CD14-positive monocyte (primary cell): ENCODE data around the gene COL24A1. TPM values are rescaled to one million over a fixed set of nuclear protein-coding genes. Genes with fewer than 3 reads are reported as not detected.
"Not testable (repeated sequence)": the region's sequence is repeated elsewhere in the genome, so short reads cannot be mapped to it uniquely, and the experiment has no call there.

Experiments used
- DNase-seq, 3 donors: peaks; one replicate each; pipeline ENCODE4 v3.0.0-alpha.2; 2011 to 2022
- H2AFZ ChIP-seq: 2 replicates; pipeline ENCODE4 v1.6.0; 2012; ENCODE audit warnings: mild to moderate bottlenecking, low read depth, low read length, inconsistent platforms; ENCODE audit not compliant: insufficient read depth, poor library complexity, severe bottlenecking
- H3K27ac ChIP-seq, 2 donors: 1 replicate in 1 of 2; 2 replicates in 1 of 2; pipeline ENCODE4 v1.5.1; 2012 to 2013; ENCODE audit warnings: low read length in 2 of 2, control low read depth in 1 of 2, inconsistent platforms in 1 of 2, low read depth in 1 of 2, mild to moderate bottlenecking in 1 of 2
- H3K27me3 ChIP-seq, 2 donors: one replicate each; pipeline versions ENCODE4 v1.6.0 to v1.6.1; 2011 to 2013; ENCODE audit warnings: low read length in 2 of 2; ENCODE audit not compliant: control insufficient read depth in 2 of 2, insufficient read depth in 2 of 2
- H3K36me3 ChIP-seq, 2 donors: replicated peaks in 1 of 2; 1 replicate in 1 of 2; 2 replicates in 1 of 2; pipeline versions ENCODE4 v1.5.1 to v1.6.1; 2012 to 2013; ENCODE audit warnings: low read length in 2 of 2, control low read depth in 1 of 2, inconsistent platforms in 1 of 2, mild to moderate bottlenecking in 1 of 2; ENCODE audit not compliant: insufficient read depth in 2 of 2, control insufficient read depth in 1 of 2
- H3K4me1 ChIP-seq, 2 donors: 1 replicate in 1 of 2; 2 replicates in 1 of 2; pipeline versions ENCODE4 v1.5.1 to v1.6.1; 2012 to 2013; ENCODE audit warnings: low read length in 2 of 2, control low read depth in 1 of 2, inconsistent platforms in 1 of 2, mild to moderate bottlenecking in 1 of 2, moderate library complexity in 1 of 2; ENCODE audit not compliant: insufficient read depth in 2 of 2, control insufficient read depth in 1 of 2
- H3K4me2 ChIP-seq: replicated peaks from 2 replicates; pipeline ENCODE3; 2012; ENCODE audit warnings: low read length, moderate library complexity, mild to moderate bottlenecking; ENCODE audit not compliant: poor library complexity, severe bottlenecking; ENCODE audit errors: extremely low read depth
- H3K4me3 ChIP-seq, 3 experiments: fragments of 200-600 bp in 1 of 3; sonication (generic) in 1 of 3; replicated peaks in 1 of 3; 1 replicate in 2 of 3; 2 replicates in 1 of 3; pipeline ENCODE4 v1.5.1; 2011 to 2013; ENCODE audit warnings: low read length in 3 of 3, mild to moderate bottlenecking in 3 of 3, control low read depth in 2 of 3, low read depth in 2 of 3, inconsistent platforms in 1 of 3, moderate library complexity in 1 of 3
- H3K79me2 ChIP-seq: 2 replicates; pipeline ENCODE4 v1.6.0; 2012; ENCODE audit warnings: mild to moderate bottlenecking, control low read depth, inconsistent platforms, low read length, moderate library complexity; ENCODE audit not compliant: insufficient read depth
- H3K9ac ChIP-seq: 2 replicates; pipeline ENCODE4 v1.6.0; 2017; ENCODE audit warnings: low read length, mild to moderate bottlenecking; ENCODE audit not compliant: insufficient read depth, poor library complexity, severe bottlenecking
- H3K9me3 ChIP-seq, 2 donors: replicated peaks in 1 of 2; 1 replicate in 1 of 2; 2 replicates in 1 of 2; pipeline versions ENCODE4 v1.5.1 to v1.6.1; 2012 to 2013; ENCODE audit warnings: low read length in 2 of 2, control low read depth in 1 of 2; ENCODE audit not compliant: control insufficient read depth in 1 of 2, insufficient read depth in 1 of 2
- H4K20me1 ChIP-seq: 2 replicates; pipeline ENCODE4 v1.6.0; 2012; ENCODE audit warnings: mild to moderate bottlenecking, low read length, control low read depth, moderate library complexity; ENCODE audit not compliant: insufficient read depth
- H3K27ac Mint-ChIP-seq, 7 donors: one replicate each; pipeline ENCODE4 v1.8.0; 2020; ENCODE audit warnings: mild to moderate bottlenecking in 7 of 7, mixed read lengths in 7 of 7, moderate library complexity in 6 of 7, inconsistent platforms in 2 of 7
- H3K27me3 Mint-ChIP-seq, 3 donors: one replicate each; pipeline ENCODE4 v1.8.0; 2021 to 2022; ENCODE audit warnings: low read depth in 3 of 3, mild to moderate bottlenecking in 3 of 3, mixed read lengths in 3 of 3, moderate library complexity in 3 of 3, inconsistent platforms in 1 of 3
- H3K36me3 Mint-ChIP-seq, 2 donors: one replicate each; pipeline ENCODE4 v1.8.0; 2020; ENCODE audit warnings: mixed read lengths in 2 of 2, inconsistent platforms in 1 of 2, mild to moderate bottlenecking in 1 of 2
- H3K4me1 Mint-ChIP-seq: one replicate; pipeline ENCODE4 v1.8.0; 2020; ENCODE audit warnings: mild to moderate bottlenecking, mixed read lengths
- H3K4me3 Mint-ChIP-seq, 2 donors: one replicate each; pipeline ENCODE4 v1.8.0; 2020; ENCODE audit warnings: mild to moderate bottlenecking in 2 of 2, mixed read lengths in 2 of 2, moderate library complexity in 1 of 2
- H3K9me3 Mint-ChIP-seq, 7 donors: one replicate each; pipeline ENCODE4 v1.8.0; 2020 to 2022; ENCODE audit warnings: mixed read lengths in 7 of 7, mild to moderate bottlenecking in 6 of 7, moderate library complexity in 6 of 7, inconsistent platforms in 2 of 7
- CTCF ChIP-seq: fragments of 200-600 bp; IDR thresholded peaks from one replicate; pipeline ENCODE4 v1.8.0; 2022; ENCODE audit warnings: antibody characterized with exemption, mild to moderate bottlenecking
- WGBS: methylation state at CpG from one replicate; pipeline ENCODE4 v1.1.5; 2013; ENCODE audit warnings: missing lambda C conversion rate; ENCODE audit not compliant: insufficient coverage; 5-methylcytosine and 5-hydroxymethylcytosine counted together
- intact Hi-C, 2 donors: fragments of 100-400 bp; cut with micrococcal nuclease; formaldehyde crosslinking; loops; one replicate each; pipeline versions ENCODE4 v1.15.0 to v1.15.1; 2023
- polyA plus RNA-seq, 3 donors: library from polyadenylated mRNA; depleted of rRNA in 1 of 3; unstranded in 2 of 3; stranded (reverse) in 1 of 3; fragments of 300-500 nt in 2 of 3; fragments of >200 nt in 1 of 3; fragmentation: Illumina TruSeq in 2 of 3; gene quantifications; 1 replicate in 2 of 3; 2 replicates in 1 of 3; pipeline ENCODE4 v1.2.3, GENCODE V29; 2012 to 2021

Gene COL24A1
- polyA plus RNA-seq, 3 donors, result 0.05 to 0.13 TPM; not detected in 1

GRCh38 chr1:85865213-85865612, 291.4 kb downstream of the COL24A1 start:
- intact Hi-C loops, result no loop called here
- Mint-ChIP-seq H3K36me3 (no peaks in the 10 kb centered on the region), H3K27ac (no peak overlapping the region), H3K27me3 (no peaks in the 10 kb centered on the region), H3K9me3 (peaks cover 0 to 3% (median 0%) of the 10 kb centered on the region in 7 donors), H3K4me1 (no peaks in the 10 kb centered on the region), H3K4me3 (no peak overlapping the region)
- no peak overlapping the region for H3K9ac ChIP-seq
- WGBS, result no CpG with 5 or more reads among the region's 1 CpG
- H4K20me1 ChIP-seq, result no peaks in the 10 kb centered on the region
- H2AFZ ChIP-seq, result no peak overlapping the region
- no peak overlapping the region for H3K27ac ChIP-seq
- H3K4me1 ChIP-seq, result no peaks in the 10 kb centered on the region
- no peak overlapping the region for H3K4me2 ChIP-seq
- no peaks in the 10 kb centered on the region for H3K9me3 ChIP-seq
- H3K27me3 ChIP-seq, result no peaks in the 10 kb centered on the region
- H3K36me3 ChIP-seq, result no peaks in the 10 kb centered on the region
- TF ChIP-seq CTCF, result no peak
- no peak overlapping the region for H3K4me3 ChIP-seq
- DNase-seq, result no peak
- no peaks in the 10 kb centered on the region for H3K79me2 ChIP-seq

GRCh38 chr1:85864727-85865126, 291.8 kb downstream of the COL24A1 start:
- Mint-ChIP-seq H3K27me3 (no peaks in the 10 kb centered on the region), H3K36me3 (no peaks in the 10 kb centered on the region), H3K27ac (no peak overlapping the region), H3K4me3 (no peak overlapping the region), H3K4me1 (no peaks in the 10 kb centered on the region), H3K9me3 (peaks cover 0 to 3% (median 0%) of the 10 kb centered on the region in 7 donors)
- H3K4me3 ChIP-seq, result no peak overlapping the region
- H3K9ac ChIP-seq, result no peak overlapping the region
- no peak for DNase-seq
- WGBS, result no CpG with 5 or more reads among the region's 1 CpG
- H3K9me3 ChIP-seq, result no peaks in the 10 kb centered on the region
- intact Hi-C loops, result no loop called here
- no peak overlapping the region for H3K4me2 ChIP-seq
- no peaks in the 10 kb centered on the region for H3K27me3 ChIP-seq
- no peak overlapping the region for H3K27ac ChIP-seq
- H4K20me1 ChIP-seq, result no peaks in the 10 kb centered on the region
- no peaks in the 10 kb centered on the region for H3K36me3 ChIP-seq
- H3K79me2 ChIP-seq, result no peaks in the 10 kb centered on the region
- H2AFZ ChIP-seq, result no peak overlapping the region
- no peak for TF ChIP-seq CTCF
- no peaks in the 10 kb centered on the region for H3K4me1 ChIP-seq

GRCh38 chr1:85863639-85864038, 292.9 kb downstream of the COL24A1 start:
- H3K36me3 ChIP-seq, H3K27me3 Mint-ChIP-seq, H3K9me3 ChIP-seq, H3K9me3 Mint-ChIP-seq, H3K79me2 ChIP-seq, H3K4me2 ChIP-seq, H3K4me3 ChIP-seq, H3K27ac ChIP-seq, H3K36me3 Mint-ChIP-seq, H3K4me1 ChIP-seq, H3K9ac ChIP-seq, H3K4me3 Mint-ChIP-seq, H3K4me1 Mint-ChIP-seq, intact Hi-C loops, H4K20me1 ChIP-seq, DNase-seq, H3K27me3 ChIP-seq, H2AFZ ChIP-seq, H3K27ac Mint-ChIP-seq: not testable (repeated sequence)
- 100% methylated on average over 1 of the region's 1 CpG for WGBS
